DOHH2 (cell line): ENCODE data around the gene DLGAP1.

Experiments
- CTCF ChIP-seq: fragments of 200-600 bp; sonication (generic); IDR thresholded peaks from one replicate; pipeline ENCODE4 v1.5.1; 2014; ENCODE audit warnings: antibody characterized with exemption, mild to moderate bottlenecking, low read depth, low read length; ENCODE audit not compliant: poor library complexity, severe bottlenecking
- EZH2phosphoT487 ChIP-seq: fragments of 200-600 bp; sonication (generic); IDR thresholded peaks from 2 replicates; pipeline ENCODE4 v1.6.1; 2017; ENCODE audit warnings: borderline replicate concordance, mild to moderate bottlenecking, antibody characterized with exemption, low read length, moderate library complexity, mixed read lengths

- TF ChIP-seq CTCF (no peak), EZH2phosphoT487 (no peak)
Measured at GRCh38 chr18:4232656-4233055, 222.5 kb downstream of the DLGAP1 start.
